Right atrium auricular region (tissue), 2 donors: Measurements from ENCODE around the gene PPP2R2B. TPM values are rescaled to one million over a fixed set of nuclear protein-coding genes. Genes with fewer than 3 reads are reported as not detected.

Source experiments
- DNase-seq: peaks from one replicate; pipeline ENCODE4 v3.0.0-alpha.2; 2019; ENCODE audit warnings: low spot score
- H3K27ac ChIP-seq, 2 donors: fragments of 200-600 bp; sonication (generic); 1 replicate in 1 of 2; 2 replicates in 1 of 2; pipeline ENCODE4 v1.5.1; 2016 to 2019
- H3K27me3 ChIP-seq, 2 donors: fragments of 200-600 bp; sonication (generic); one replicate each; pipeline versions ENCODE4 v1.5.1 to v1.6.0; 2017 to 2019
- H3K36me3 ChIP-seq: fragments of 200-600 bp; sonication (generic); one replicate; pipeline ENCODE4 v1.5.1; 2016
- H3K4me1 ChIP-seq, 2 donors: fragments of 200-600 bp; sonication (generic); one replicate each; pipeline versions ENCODE4 v1.5.1 to v1.6.0; 2017 to 2019
- H3K4me3 ChIP-seq, 2 donors: fragments of 200-600 bp; sonication (generic); 1 replicate in 1 of 2; 2 replicates in 1 of 2; pipeline ENCODE4 v1.5.1; 2017 to 2019; ENCODE audit warnings: mild to moderate bottlenecking in 1 of 2, moderate library complexity in 1 of 2
- H3K9me3 ChIP-seq, 2 donors: fragments of 200-600 bp; sonication (generic); one replicate each; pipeline ENCODE4 v1.5.1; 2019
- total RNA-seq, 2 donors: library from RNA; depleted of rRNA; stranded (reverse); fragments of >200 nt; gene quantifications; one replicate each; pipeline ENCODE4 v1.1.0, GENCODE V29; 2016
- TF ChIP-seq, protein P1 (sequence below), 2 donors: fragments of 200-600 bp; sonication (generic); IDR thresholded peaks; one replicate each; pipeline ENCODE4 v1.5.1; 2019; ENCODE audit warnings: antibody characterized with exemption in 2 of 2

The PPP2R2B gene
- total RNA-seq, 2 donors from 2014 or later: 1.6 to 12.4 TPM

- no peak for DNase-seq
Measured at GRCh38 chr5:146852089-146852488, 26.5 kb downstream of the PPP2R2B start.

GRCh38 chr5:146851133-146851532, 27.4 kb downstream of the PPP2R2B start:
- no peaks in the 10 kb centered on the region for H3K4me1 ChIP-seq
- H3K27me3 ChIP-seq: no peaks in the 10 kb centered on the region
- no peak overlapping the region for H3K27ac ChIP-seq
- no peak overlapping the region for H3K4me3 ChIP-seq
- TF ChIP-seq, protein P1, sequence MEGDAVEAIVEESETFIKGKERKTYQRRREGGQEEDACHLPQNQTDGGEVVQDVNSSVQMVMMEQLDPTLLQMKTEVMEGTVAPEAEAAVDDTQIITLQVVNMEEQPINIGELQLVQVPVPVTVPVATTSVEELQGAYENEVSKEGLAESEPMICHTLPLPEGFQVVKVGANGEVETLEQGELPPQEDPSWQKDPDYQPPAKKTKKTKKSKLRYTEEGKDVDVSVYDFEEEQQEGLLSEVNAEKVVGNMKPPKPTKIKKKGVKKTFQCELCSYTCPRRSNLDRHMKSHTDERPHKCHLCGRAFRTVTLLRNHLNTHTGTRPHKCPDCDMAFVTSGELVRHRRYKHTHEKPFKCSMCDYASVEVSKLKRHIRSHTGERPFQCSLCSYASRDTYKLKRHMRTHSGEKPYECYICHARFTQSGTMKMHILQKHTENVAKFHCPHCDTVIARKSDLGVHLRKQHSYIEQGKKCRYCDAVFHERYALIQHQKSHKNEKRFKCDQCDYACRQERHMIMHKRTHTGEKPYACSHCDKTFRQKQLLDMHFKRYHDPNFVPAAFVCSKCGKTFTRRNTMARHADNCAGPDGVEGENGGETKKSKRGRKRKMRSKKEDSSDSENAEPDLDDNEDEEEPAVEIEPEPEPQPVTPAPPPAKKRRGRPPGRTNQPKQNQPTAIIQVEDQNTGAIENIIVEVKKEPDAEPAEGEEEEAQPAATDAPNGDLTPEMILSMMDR (IDR thresholded peaks at IDR 0.05): no peak
- no peaks in the 10 kb centered on the region for H3K36me3 ChIP-seq
- no peaks in the 10 kb centered on the region for H3K9me3 ChIP-seq
- DNase-seq: no peak

More at GRCh38 chr5:146852089-146852488, 26.5 kb downstream of the PPP2R2B start:
- Histone ChIP-seq H3K36me3 (no peaks in the 10 kb centered on the region), H3K27me3 (no peaks in the 10 kb centered on the region), H3K9me3 (no peaks in the 10 kb centered on the region), H3K4me3 (no peak overlapping the region), H3K27ac (no peak overlapping the region), H3K4me1 (no peaks in the 10 kb centered on the region)
- TF ChIP-seq, protein P1 (IDR thresholded peaks at IDR 0.05): no peak

DNA sequence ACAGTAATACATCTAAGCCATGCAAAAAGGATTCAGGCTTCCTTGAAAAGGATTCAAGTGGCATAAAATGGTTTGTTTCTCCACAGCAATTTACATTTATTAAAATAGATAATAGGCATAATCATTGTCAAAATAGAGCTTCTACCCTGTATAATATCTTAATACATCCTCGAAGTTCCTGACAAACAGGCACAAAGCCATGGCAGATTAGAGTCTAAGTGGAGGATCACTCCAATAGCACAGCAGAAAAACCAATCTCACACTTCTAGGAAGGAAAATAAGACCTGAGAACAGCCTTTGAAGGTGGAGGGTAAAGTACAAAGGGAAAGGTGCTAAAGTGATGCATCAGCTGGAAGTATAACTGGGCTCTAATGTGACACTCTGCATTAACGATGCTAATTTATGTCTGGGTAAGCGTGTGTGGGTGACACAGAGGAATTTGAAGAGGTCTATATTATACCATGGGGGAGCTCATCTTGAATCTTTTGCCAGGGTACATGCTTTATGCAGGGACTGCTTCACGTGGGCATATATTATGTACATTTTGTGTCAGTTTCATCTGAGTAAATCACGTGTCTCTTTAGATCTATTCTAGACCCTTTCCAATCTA, 28.8 kb downstream of the PPP2R2B start:
- no peaks in the 10 kb centered on the region for H3K27me3 ChIP-seq
- no peak overlapping the region for H3K4me3 ChIP-seq
- H3K4me1 ChIP-seq: no peaks in the 10 kb centered on the region
- no peaks in the 10 kb centered on the region for H3K36me3 ChIP-seq
- TF ChIP-seq, protein P1 (IDR thresholded peaks at IDR 0.05): no peak
- no peaks in the 10 kb centered on the region for H3K9me3 ChIP-seq
- no peak overlapping the region for H3K27ac ChIP-seq
- DNase-seq: no peak

DNA sequence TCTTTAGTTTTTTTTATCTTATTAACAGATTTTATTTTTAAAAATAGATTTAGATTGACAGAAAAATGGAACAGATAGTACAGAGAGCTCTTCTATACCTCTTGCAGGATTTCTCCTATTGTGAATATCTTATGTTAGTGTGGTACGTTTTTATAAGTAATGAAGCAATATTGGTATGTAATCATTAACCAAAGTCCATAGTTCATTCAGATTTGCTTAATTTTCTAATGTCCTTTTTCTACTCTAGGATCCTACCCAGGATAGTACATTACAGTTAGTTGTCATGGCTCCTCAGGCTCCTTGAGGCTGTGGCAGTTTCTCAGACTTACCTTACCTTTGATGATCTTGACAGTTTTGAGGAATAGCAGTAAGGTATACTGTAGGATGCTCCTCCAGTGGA, 30.4 kb downstream of the PPP2R2B start:
- Histone ChIP-seq H3K9me3 (no peaks in the 10 kb centered on the region), H3K27me3 (no peaks in the 10 kb centered on the region), H3K27ac (no peak overlapping the region), H3K4me3 (no peak overlapping the region), H3K36me3 (no peaks in the 10 kb centered on the region), H3K4me1 (no peaks in the 10 kb centered on the region)
- TF ChIP-seq, protein P1 (IDR thresholded peaks at IDR 0.05): no peak
- no peak for DNase-seq

DNA sequence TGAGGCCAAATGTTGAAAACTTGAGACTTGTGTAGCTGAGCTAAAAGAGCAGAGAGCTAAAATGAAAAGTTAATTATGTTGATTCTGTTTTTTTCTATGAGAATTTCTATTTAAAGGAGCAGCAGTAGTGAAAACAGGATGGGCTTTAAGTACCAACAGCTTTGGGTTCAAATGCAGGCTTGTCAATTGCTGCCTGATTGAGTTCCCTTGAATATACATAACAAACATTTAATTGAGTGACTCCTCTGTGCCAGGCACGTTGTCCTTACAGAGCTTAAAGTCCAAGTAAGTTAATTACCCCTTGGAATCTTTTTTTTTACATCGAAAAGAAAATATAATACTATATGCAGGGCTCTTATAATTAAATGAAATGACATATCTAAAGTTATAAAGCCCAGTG, 38.5 kb downstream of the PPP2R2B start:
- Histone ChIP-seq H3K27me3 (no peaks in the 10 kb centered on the region), H3K9me3 (no peaks in the 10 kb centered on the region), H3K4me3 (no peak overlapping the region), H3K36me3 (no peaks in the 10 kb centered on the region), H3K4me1 (no peaks in the 10 kb centered on the region), H3K27ac (no peak overlapping the region)
- TF ChIP-seq, protein P1 (IDR thresholded peaks at IDR 0.05): no peak
- no peak for DNase-seq
